Colonic mucosa (tissue), 4 donors: ENCODE data around the gene API5. TPM values are rescaled to one million over a fixed set of nuclear protein-coding genes. Genes with fewer than 3 reads are reported as not detected.

Source experiments
- DNase-seq: peaks from one replicate; pipeline ENCODE4 v3.0.0-alpha.2; 2020
- H3K27ac ChIP-seq: fragments of 200-600 bp; one replicate; pipeline ENCODE4 v1.8.0; 2021
- H3K27me3 ChIP-seq: fragments of 200-600 bp; one replicate; pipeline ENCODE4 v1.8.0; 2021
- H3K36me3 ChIP-seq: fragments of 200-600 bp; one replicate; pipeline ENCODE4 v1.8.0; 2021
- H3K4me1 ChIP-seq: fragments of 200-600 bp; one replicate; pipeline ENCODE4 v1.8.0; 2021; ENCODE audit warnings: mild to moderate bottlenecking
- H3K4me3 ChIP-seq: fragments of 200-600 bp; one replicate; pipeline ENCODE4 v1.8.0; 2021
- H3K9ac ChIP-seq, 2 donors: one replicate each; pipeline ENCODE4 v1.7.0; 2013; ENCODE audit warnings: control low read depth in 2 of 2, low read depth in 2 of 2, low read length in 2 of 2
- H3K9me3 ChIP-seq: fragments of 200-600 bp; one replicate; pipeline ENCODE4 v1.8.0; 2021
- intact Hi-C: fragments of 100-400 bp; cut with DNase I; formaldehyde crosslinking; loops from one replicate; pipeline ENCODE4 v1.14.1; 2022
- total RNA-seq, 2 donors: library from RNA; stranded (reverse); fragmentation: NEBNext Ultra II Directional in 1 of 2; extraction: Animal tissue kit (Norgen Biotek cat#: 25700) in 1 of 2; gene quantifications; one replicate each; pipeline ENCODE4 v1.2.1, GENCODE V29; 2021
- TF ChIP-seq, protein P1 (sequence below): fragments of 200-600 bp; IDR thresholded peaks from one replicate; pipeline ENCODE4 v1.8.0; 2022; ENCODE audit warnings: antibody characterized with exemption, mild to moderate bottlenecking
- donor health status: healthy.
- donor health status: DM: no; HTN: no; CAD: no.
- donor health status: DM: no; HTN: no; CAD: no.

The API5 gene
- total RNA-seq, 2 donors from 2014 or later = 86.4 to 98.0 TPM

DNA sequence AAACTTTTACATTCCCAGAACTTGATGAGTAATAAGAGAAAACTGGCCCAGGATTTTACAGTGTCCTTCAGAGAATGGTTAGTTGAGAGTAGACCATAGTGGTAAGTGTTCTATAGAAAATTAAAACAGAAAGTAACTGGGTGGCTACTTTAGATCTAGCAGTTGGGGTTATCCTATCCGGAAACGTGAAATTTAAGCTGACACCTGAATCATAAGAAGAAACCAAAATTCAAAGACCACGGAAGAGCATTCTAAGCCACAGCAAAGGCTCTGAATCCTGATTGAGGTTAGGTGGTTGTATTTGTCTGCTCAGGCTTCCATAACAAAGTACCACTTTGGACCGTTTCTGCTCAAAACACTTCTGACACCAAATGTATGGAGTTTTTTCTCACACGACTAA lies 80.9 kb downstream of the API5 start:
- H3K9me3 ChIP-seq = no peaks in the 10 kb centered on the region
- H3K27me3 ChIP-seq = no peaks in the 10 kb centered on the region
- TF ChIP-seq, protein P1, sequence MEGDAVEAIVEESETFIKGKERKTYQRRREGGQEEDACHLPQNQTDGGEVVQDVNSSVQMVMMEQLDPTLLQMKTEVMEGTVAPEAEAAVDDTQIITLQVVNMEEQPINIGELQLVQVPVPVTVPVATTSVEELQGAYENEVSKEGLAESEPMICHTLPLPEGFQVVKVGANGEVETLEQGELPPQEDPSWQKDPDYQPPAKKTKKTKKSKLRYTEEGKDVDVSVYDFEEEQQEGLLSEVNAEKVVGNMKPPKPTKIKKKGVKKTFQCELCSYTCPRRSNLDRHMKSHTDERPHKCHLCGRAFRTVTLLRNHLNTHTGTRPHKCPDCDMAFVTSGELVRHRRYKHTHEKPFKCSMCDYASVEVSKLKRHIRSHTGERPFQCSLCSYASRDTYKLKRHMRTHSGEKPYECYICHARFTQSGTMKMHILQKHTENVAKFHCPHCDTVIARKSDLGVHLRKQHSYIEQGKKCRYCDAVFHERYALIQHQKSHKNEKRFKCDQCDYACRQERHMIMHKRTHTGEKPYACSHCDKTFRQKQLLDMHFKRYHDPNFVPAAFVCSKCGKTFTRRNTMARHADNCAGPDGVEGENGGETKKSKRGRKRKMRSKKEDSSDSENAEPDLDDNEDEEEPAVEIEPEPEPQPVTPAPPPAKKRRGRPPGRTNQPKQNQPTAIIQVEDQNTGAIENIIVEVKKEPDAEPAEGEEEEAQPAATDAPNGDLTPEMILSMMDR = no peak
- DNase-seq = no peak
- H3K4me3 ChIP-seq = no peak overlapping the region
- intact Hi-C loops = loop anchor here (10.0 kb wide), 1 partner anchor 58 kb away; no protein-coding TSS in a partner anchor
- H3K4me1 ChIP-seq = no peaks in the 10 kb centered on the region
- H3K36me3 ChIP-seq = peaks cover 8% of the 10 kb centered on the region
- H3K27ac ChIP-seq = no peak overlapping the region
- no peak overlapping the region for H3K9ac ChIP-seq

DNA sequence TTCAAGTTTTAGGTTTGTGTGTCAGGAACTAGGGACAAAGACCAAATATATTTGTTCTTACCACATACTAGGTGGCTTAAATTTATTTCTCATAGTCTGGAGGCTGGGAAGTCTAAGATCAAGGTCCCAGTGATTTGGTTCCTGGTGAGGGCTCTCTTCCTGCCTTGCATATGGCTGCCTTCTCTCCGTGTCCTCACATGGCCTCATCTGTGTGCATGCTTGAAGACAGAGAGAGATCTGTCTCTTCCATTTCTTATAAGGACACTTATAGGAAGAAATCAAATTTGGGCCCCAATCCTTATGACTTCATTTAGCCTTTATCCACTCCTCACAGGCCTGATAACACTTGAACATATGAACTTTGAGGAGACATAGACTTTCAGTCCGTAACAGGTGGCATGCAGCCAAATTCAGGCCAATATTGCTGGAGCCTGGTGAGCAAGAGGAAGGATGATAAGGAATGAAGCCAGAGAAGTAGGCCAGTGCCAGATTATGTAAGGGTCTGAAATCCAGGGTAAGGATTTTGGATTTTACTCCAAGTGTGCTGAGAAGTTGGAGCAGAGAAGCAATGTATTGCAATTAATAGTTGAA lies 82.1 kb downstream of the API5 start:
- no peak overlapping the region for H3K27ac ChIP-seq
- no peaks in the 10 kb centered on the region for H3K27me3 ChIP-seq
- H3K4me1 ChIP-seq = no peaks in the 10 kb centered on the region
- intact Hi-C loops = loop anchor here (10.0 kb wide), 1 partner anchor 59 kb away; no protein-coding TSS in a partner anchor
- TF ChIP-seq, protein P1 = no peak
- peaks cover 8% of the 10 kb centered on the region for H3K36me3 ChIP-seq
- DNase-seq = peak; percentile 29
- no peak overlapping the region for H3K9ac ChIP-seq
- H3K9me3 ChIP-seq = no peaks in the 10 kb centered on the region
- no peak overlapping the region for H3K4me3 ChIP-seq

Other genes with a start within 250 kb of the API5 start
- gene TTC17, start 46.9 kb downstream of the API5 start, total RNA-seq = 10 to 100 TPM; 48.6 to 56.5 TPM